DMS153 (cell line): ENCODE measurements around the gene LENG8.

ENCODE experiments used
- DNase-seq: peaks from one replicate; lab custom pipeline; 2025; lab: John Stamatoyannopoulos, UW

LENG8 gene

GRCh38 chr19:54448774-54449700, at the start of gene LENG8:
TSS of gene LENG8 (plus strand) at chr19:54449199. CDS start at chr19:54451345, 2,146 bp downstream.
- peak; percentile 91 for DNase-seq

- no peak for DNase-seq
Measured at GRCh38 chr19:54400913-54401312, 48.1 kb upstream of the LENG8 start.

- no peak for DNase-seq
Measured at GRCh38 chr19:54403054-54403453, 45.9 kb upstream of the LENG8 start.

GRCh38 chr19:54405628-54406027, 43.4 kb upstream of the LENG8 start:
- no peak for DNase-seq

GRCh38 chr19:54407780-54408179, 41.2 kb upstream of the LENG8 start:
- DNase-seq = no peak

- DNase-seq = no peak
Measured at GRCh38 chr19:54408456-54409026, 40.5 kb upstream of the LENG8 start.

- no peak for DNase-seq
Measured at GRCh38 chr19:54411033-54411432, 38.0 kb upstream of the LENG8 start.

- DNase-seq = no peak
Measured at GRCh38 chr19:54412877-54413276, 36.1 kb upstream of the LENG8 start.

GRCh38 chr19:54414156-54414555, 34.8 kb upstream of the LENG8 start:
- DNase-seq = no peak

GRCh38 chr19:54415208-54415900, 33.6 kb upstream of the LENG8 start, which contains the start of gene TTYH1:
TSS of gene TTYH1 (plus strand) at chr19:54415464. CDS start at chr19:54415553, 89 bp downstream.
- DNase-seq = no peak

GRCh38 chr19:54415901-54416673, 32.9 kb upstream of the LENG8 start:
- no peak for DNase-seq

GRCh38 chr19:54416695-54417491, 32.1 kb upstream of the LENG8 start:
- DNase-seq = no peak

- DNase-seq = no peak
Measured at GRCh38 chr19:54418030-54418929, 30.7 kb upstream of the LENG8 start.

- DNase-seq = no peak
Measured at GRCh38 chr19:54418930-54419800, 29.8 kb upstream of the LENG8 start.

GRCh38 chr19:54420068-54420382, 29.0 kb upstream of the LENG8 start:
- no peak for DNase-seq

GRCh38 chr19:54420383-54421168, 28.4 kb upstream of the LENG8 start:
- no peak for DNase-seq

GRCh38 chr19:54421169-54421516, 27.9 kb upstream of the LENG8 start:
- no peak for DNase-seq

GRCh38 chr19:54421521-54421920, 27.5 kb upstream of the LENG8 start:
- no peak for DNase-seq
